ENCODE results near the gene PRRG3.

The PRRG3 gene

DNA sequence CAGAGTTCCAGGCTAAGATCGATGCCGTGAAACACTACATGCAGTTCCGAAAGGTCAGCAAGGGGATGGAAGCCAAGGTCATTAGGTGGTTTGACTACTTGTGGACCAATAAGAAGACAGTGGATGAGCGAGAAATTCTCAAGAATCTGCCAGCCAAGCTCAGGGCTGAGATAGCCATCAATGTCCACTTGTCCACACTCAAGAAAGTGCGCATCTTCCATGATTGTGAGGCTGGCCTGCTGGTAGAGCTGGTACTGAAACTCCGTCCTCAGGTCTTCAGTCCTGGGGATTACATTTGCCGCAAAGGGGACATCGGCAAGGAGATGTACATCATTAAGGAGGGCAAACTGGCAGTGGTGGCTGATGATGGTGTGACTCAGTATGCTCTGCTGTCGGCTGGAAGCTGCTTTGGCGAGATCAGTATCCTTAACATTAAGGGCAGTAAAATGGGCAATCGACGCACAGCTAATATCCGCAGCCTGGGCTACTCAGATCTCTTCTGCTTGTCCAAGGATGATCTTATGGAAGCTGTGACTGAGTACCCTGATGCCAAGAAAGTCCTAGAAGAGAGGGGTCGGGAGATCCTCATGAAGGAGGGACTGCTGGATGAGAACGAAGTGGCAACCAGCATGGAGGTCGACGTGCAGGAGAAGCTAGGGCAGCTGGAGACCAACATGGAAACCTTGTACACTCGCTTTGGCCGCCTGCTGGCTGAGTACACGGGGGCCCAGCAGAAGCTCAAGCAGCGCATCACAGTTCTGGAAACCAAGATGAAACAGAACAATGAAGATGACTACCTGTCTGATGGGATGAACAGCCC is 48.6 kb downstream of the PRRG3 start:
- DNase-seq (ENCODE audit: low read depth, low spot score): no peak

DNA sequence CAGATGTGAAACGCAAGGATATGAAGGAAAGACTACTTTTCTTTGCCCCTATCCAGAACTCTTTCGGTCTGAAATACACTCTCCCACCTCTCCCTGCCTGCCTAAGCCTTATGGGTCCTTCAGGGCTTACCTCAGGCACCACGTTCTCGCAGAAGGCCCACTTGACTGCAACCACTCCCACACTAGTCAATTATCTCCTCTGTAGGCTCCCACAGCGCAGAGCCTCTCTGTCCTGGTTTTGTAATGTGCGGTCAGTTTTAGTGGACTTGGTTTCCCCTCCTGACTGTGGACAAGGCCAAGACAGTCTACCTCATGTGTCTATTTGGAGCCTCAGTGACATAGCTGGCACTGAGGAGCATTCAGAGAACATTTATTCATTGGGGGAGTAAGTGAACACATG is 50.4 kb downstream of the PRRG3 start:
- DNase-seq (ENCODE audit: low read depth, low spot score): no peak

DNA sequence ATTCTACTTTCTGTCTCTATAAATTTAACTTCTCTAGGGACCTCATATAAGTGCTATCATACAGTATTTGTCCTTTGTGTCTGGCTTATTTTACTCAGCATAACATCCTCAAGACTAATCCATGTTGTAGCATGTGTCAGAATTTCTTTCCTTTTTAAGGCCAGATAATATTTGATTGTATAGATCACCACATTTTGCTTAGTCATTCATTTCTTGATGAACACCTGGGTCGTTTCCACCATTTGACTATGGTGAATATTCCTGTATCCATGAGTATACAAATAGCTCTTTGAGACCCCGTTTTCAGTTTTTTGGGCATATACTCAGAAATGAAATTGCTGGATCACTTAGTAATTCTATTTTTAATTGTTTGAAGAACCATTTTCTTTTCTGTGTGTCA is 51.2 kb downstream of the PRRG3 start:
- no peak for DNase-seq (ENCODE audit: low read depth, low spot score)

DNA sequence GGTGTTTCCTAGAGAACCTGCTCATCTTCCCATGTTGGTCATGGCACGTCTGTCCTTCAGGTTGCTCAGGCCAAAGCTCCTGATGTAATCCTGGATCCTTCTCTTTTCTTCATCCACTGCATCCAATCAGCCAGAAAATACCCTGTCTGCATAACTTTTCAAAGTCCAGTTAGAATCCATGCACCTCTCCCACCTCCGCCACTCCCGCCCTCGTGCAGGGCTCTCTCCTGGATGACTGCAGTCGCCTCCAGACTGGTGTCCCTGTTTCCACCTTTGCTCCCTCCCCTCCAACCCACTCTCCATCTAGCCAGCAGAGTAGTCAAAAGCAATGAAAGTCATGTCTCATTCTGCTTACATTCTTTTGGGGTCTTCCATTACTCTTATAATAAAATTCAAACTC is 55.3 kb downstream of the PRRG3 start:
- DNase-seq (ENCODE audit: low read depth, low spot score): no peak

DNA sequence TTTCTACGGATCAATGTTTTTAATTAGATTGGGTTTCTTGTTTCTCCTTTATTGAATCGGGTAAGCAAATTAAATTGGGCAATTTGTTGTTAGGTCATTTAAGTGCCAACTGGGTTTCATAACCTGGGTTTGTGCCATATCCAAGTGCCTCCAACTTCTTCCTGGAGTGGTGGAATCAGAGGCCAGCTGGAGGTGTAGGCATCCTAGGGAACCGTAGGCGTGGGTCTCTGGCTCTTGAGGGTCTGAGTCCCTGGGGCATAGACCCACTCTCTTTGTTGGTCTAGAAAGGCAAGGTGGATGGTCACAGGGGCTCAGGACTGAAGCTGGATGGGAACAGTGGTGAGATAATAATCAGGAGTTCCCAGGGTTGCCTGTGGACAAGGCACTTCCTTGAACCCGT is 57.6 kb downstream of the PRRG3 start:
- DNase-seq (ENCODE audit: low read depth, low spot score): no peak

DNA sequence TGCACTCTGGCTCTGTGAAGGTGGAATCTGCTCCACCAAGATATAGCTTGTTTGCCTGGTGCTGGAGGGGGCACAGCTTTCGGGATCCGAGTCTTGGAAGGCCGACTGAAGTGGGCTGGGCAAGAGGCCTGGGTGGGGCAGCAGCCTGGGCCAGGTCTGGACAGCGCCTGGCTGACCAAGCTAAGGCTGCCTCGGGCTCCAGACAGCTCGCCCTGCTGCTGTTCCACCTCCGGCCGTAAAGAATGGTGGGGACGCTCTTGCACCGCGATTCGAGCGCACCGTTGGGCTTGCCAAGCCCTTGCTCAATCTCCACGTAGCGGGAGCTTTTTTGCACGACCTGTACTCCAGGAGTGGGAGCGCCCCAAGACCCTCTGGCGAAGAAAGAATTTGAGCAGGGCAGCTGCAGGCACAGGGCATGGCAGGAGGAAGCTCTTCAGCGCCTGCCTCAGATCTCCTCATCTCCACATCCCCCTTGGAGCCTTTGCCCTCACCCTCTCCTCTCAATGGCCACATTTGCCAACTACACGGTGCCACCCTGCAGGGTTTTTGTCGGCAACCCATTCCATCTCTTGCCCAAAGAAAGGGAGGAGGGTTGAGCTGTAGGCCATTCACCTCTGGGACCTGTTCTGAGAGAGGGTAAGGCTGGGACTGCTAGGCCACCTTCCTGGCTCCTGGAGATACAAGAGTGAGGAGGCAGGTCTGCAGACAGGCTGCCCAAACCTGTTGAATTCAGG is 58.2 kb downstream of the PRRG3 start:
- peak; percentile 84 for DNase-seq (ENCODE audit: low read depth, low spot score)

DNA sequence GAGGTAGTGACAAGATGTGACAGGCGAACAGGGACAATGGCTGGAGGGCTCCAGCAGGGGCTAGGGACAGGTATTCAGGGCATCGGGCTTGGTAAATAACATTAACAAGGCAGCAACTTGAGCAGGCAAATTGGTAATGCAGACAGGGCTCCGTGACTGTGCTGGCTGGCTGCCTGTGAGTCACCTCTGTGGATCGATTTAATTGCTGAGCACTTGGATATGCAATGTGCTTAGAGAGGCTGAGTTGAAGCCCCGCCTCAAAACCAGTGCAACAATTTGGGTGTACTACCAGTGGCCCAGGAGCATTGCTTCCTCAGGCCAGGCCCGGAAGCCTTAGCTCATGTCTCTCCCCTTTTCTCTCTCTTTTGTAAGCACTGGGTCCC is 58.8 kb downstream of the PRRG3 start:
- peak; percentile 84 for DNase-seq (ENCODE audit: low read depth, low spot score)

DNA sequence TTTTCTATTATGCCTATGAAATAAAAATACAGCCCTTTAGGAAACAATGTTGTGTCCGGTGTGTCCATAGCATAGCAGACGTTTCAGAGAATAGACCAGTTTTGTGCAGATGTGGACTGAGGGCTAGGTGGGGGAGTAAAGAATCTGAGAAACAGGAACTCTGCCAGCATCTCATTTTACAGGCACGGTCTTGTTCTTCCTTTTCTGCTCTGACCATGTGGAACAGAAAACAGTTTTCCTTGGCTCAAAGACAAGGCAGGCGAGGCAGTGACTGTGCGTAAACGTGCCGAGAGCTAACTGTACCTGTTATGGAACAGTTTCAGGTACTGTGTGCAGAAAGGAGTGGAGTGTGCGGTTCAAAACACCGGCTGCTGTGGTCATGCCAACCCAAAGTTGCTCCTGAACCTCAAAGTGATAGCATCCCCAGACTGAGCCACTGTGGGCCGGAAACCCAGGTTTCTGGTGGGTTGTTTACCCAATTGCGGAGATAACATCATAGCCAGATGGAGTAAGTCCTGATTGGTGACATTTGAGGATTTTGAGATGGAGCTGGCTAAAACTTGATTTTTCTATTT is 59.5 kb downstream of the PRRG3 start:
- peak; percentile 58 for DNase-seq (ENCODE audit: low read depth, low spot score)
